ENCODE measurements around the gene CEACAM4. TPM values are rescaled to one million over a fixed set of nuclear protein-coding genes. Genes with fewer than 3 reads are reported as not detected.

Gene CEACAM4
- total and polyA plus RNA-seq, 2 of the 4 experiments (the other 2 are of a cell fraction) = not detected

GRCh38 chr19:41569481-41570150 lies 57.3 kb downstream of the CEACAM4 start:
- in situ Hi-C loops (cut with MboI; ENCODE audit: low sequenced_read_pairs) = loop anchor here (5.0 kb wide), 1 partner anchor 127 kb away; the partner anchor contains the start of gene ERICH4
- H2BK120ac ChIP-seq (ENCODE audit: low read depth, low read length) = no peak overlapping the region
- no peaks in the 10 kb centered on the region for H3K79me1 ChIP-seq (ENCODE audit: low read depth in 1 of 2, low read length in 2 of 2)
- intact Hi-C loops (cut with micrococcal nuclease) = loop anchor here (1.0 kb wide), 1 partner anchor 120 kb away; no protein-coding TSS in a partner anchor
- peaks cover 8% of the 10 kb centered on the region for H3K27me3 ChIP-seq (ENCODE audit: control insufficient read depth, insufficient read depth, low read length)
- no peak overlapping the region for H3K27ac ChIP-seq (ENCODE audit: insufficient read depth, low read length)
- no peak overlapping the region for H2AK5ac ChIP-seq (ENCODE audit: low read depth, low read length)
- BruUV-seq (replicated peaks) = no TSS peak
- H3K9me1 ChIP-seq (ENCODE audit: insufficient read depth, low read length) = no peaks in the 10 kb centered on the region
- no peak overlapping the region for H2AK9ac ChIP-seq (replicated peaks; ENCODE audit: low read depth, low read length, poor library complexity)
- no peak overlapping the region for H3K4me3 ChIP-seq (ENCODE audit: insufficient read depth, low read depth, low read length)
- WGBS, 2 experiments (ENCODE audit: extremely low coverage in 2 of 2, insufficient read length in 1 of 2) = 24% methylated on average over 5 of the region's 11 CpGs; no CpG with 5 or more reads in 1 of the 2 experiments
- H3K9me3 ChIP-seq (ENCODE audit: control insufficient read depth, insufficient read depth, low read length) = no peaks in the 10 kb centered on the region
- DNase-seq (no peak), ATAC-seq (ENCODE audit: low read depth) (no peak)
- no peaks in the 10 kb centered on the region for H3K4me1 ChIP-seq (ENCODE audit: control insufficient read depth, insufficient read depth, low read length)
- H2AFZ ChIP-seq (replicated peaks; ENCODE audit: low read length, poor library complexity) = no peak overlapping the region
- no peak for TF ChIP-seq MAFK (IDR thresholded peaks at IDR 0.05; ENCODE audit: low read depth, low read length)
- TF ChIP-seq MAZ (IDR thresholded peaks at IDR 0.05; ENCODE audit: borderline replicate concordance, low read depth, low read length) = no peak
- TF ChIP-seq SMC3 (IDR thresholded peaks at IDR 0.05; ENCODE audit: low read depth, low read length) = no peak
- TF ChIP-seq MXI1 (IDR thresholded peaks at IDR 0.05; ENCODE audit: borderline replicate concordance, low read depth, low read length) = no peak
- no peak for TF ChIP-seq RAD21 (IDR thresholded peaks at IDR 0.05; ENCODE audit: low read length)
- no peak for TF ChIP-seq RCOR1 (IDR thresholded peaks at IDR 0.05; ENCODE audit: insufficient replicate concordance, low read length)
- no peak for TF ChIP-seq USF2 (IDR thresholded peaks at IDR 0.05; ENCODE audit: low read depth, low read length)
- no peak for TF ChIP-seq RFX5 (IDR thresholded peaks at IDR 0.05; ENCODE audit: low read depth, low read length)
- no peak for TF ChIP-seq CEBPB (IDR thresholded peaks at IDR 0.05; ENCODE audit: low read depth, low read length)
- TF ChIP-seq BHLHE40 (IDR thresholded peaks at IDR 0.05; ENCODE audit: low read depth, low read length) = no peak
- TF ChIP-seq NFE2L2 (IDR thresholded peaks at IDR 0.05; ENCODE audit: low read depth, low read length) = no peak
- TF ChIP-seq CHD1 (IDR thresholded peaks at IDR 0.05; ENCODE audit: low read depth, low read length) = no peak
- TF ChIP-seq FOS (IDR thresholded peaks at IDR 0.05; ENCODE audit: low read depth, low read length) = no peak
- H4K91ac ChIP-seq (ENCODE audit: insufficient read depth, low read depth, low read length) = no peak overlapping the region
- H3K18ac ChIP-seq (ENCODE audit: low read depth, low read length) = no peak overlapping the region
- dilution Hi-C loops (cut with HindIII; ENCODE audit: low sequenced_read_pairs, unreplicated experiment) = no loop called here
- no peak overlapping the region for H3K14ac ChIP-seq (replicated peaks; ENCODE audit: low read depth, low read length)
- no peak overlapping the region for H2BK5ac ChIP-seq (ENCODE audit: low read depth, low read length, poor library complexity, severe bottlenecking)
- ChIA-PET CTCF (interaction anchor here (1.0 to 1.6 kb wide), 4 partner anchors 72 to 130 kb away, joined by 3 to 8 read pairs (median 3); no protein-coding TSS in a partner anchor), POLR2A (ENCODE audit: unreplicated experiment) (no interaction called here)
- H3K9ac ChIP-seq (ENCODE audit: low read depth, low read length) = no peak overlapping the region
- H4K8ac ChIP-seq (ENCODE audit: low read depth in 2 of 2, low read length in 2 of 2) = no peak overlapping the region
- no peak overlapping the region for H3K23ac ChIP-seq (ENCODE audit: low read depth, low read length)
- H4K20me1 ChIP-seq (ENCODE audit: insufficient read depth, low read length) = no peaks in the 10 kb centered on the region
- H3K4me2 ChIP-seq (ENCODE audit: low read depth, low read length) = no peak overlapping the region
- H3K36me3 ChIP-seq (ENCODE audit: control insufficient read depth, insufficient read depth, low read length) = no peaks in the 10 kb centered on the region
- no peak overlapping the region for H2BK15ac ChIP-seq (ENCODE audit: low read depth, low read length)
- H3K56ac ChIP-seq (ENCODE audit: extremely low read depth, insufficient read depth, low read length) = no peak overlapping the region
- H2BK20ac ChIP-seq (ENCODE audit: low read depth, low read length) = no peak overlapping the region
- no peak overlapping the region for H3K4ac ChIP-seq (ENCODE audit: low read depth, low read length)
- no peak overlapping the region for H4K5ac ChIP-seq (ENCODE audit: low read depth, low read length)
